HG03469 (cell line): ENCODE results near the gene ADAM23.

ENCODE experiments used
- ATAC-seq: cut with Tn5 transposase; IDR thresholded peaks from one replicate; pipeline ENCODE4 v1.9.1; 2021; ENCODE audit warnings: mild to moderate bottlenecking, moderate library complexity, moderate number of reproducible peaks; ENCODE audit not compliant: unreplicated experiment

The ADAM23 gene

DNA sequence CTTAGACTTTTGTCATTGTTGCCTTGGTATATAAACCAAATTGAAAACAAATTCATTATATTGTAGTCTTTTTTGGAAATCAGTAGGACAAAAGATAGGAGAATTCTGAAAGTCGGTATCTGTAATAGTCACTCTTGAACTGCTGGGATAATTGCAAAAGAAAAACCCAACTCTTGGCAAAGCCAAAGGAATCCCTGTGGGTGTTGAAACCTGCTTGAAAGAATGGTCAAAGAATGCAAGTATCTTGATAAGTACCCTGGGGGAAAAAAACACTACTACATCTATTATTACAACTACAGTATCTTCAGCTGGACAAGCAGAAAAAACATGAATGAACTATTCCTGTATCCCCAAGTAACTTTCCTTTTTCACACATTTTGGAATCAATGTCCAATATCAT lies 191.7 kb downstream of the ADAM23 start:
- ATAC-seq = no peak

DNA sequence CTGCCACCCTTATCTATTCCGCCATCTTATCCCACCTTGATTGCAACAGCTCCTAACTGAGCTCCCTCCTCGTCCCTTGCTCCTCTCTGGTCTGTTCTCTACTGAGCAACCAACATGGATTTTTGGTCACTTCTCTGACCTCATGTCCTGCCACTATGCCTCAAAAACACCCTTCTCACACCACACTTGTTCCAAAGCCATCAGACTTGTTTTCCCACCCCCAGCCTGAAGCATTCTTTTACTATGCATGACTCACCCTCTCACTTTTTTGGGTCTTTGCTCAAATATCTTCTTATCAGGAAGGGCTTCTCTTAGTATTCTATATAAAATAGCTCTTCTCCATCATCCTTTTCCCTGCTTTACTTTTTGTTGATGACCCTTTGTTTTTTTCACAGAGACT lies 196.3 kb downstream of the ADAM23 start:
- ATAC-seq = no peak

DNA sequence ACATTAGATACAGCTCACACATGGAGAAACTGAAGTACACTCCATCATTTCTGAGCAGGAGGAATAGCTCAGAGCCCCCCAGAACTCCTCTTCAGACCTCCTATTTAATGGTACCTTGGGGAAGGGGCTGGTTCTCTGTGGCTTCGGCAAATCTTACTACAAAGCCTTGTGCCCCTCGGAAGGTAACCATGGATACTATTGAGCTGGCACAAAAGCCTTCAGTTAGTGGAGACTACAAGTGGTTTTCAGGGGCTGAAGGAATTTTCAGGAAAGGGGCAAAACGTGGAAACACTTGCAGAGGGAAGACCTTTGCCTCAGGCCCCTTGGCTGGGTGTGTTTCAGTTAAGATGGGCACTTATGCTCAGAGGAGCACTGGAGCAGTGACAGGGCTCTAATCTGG lies 197.9 kb downstream of the ADAM23 start:
- no peak for ATAC-seq

GRCh38 chr2:206642075-206643025 lies 199.0 kb downstream of the ADAM23 start, which contains the start of gene FAM237A:
Gene FAM237A (plus strand): TSS chr2:206642487. CDS start chr2:206644237, 1,750 bp downstream.
- no peak for ATAC-seq

DNA sequence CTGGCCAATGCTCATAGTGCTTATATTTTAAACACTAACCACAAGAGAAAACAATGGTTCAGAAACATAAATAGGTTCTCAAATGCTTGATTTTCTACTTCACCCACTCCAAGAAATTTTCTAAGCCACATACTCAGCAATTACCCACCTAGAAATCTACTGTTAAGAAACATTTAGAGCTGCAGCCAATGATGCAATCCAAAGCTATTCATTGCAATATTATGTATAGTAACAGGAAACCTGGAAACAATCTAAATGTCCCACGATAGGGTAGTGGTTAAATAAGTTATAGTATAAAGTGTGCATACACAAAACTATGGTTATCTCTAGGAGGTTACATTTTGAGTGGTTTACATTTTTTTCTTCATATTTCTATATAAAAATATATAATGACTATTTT lies 204.7 kb downstream of the ADAM23 start:
- ATAC-seq = no peak

DNA sequence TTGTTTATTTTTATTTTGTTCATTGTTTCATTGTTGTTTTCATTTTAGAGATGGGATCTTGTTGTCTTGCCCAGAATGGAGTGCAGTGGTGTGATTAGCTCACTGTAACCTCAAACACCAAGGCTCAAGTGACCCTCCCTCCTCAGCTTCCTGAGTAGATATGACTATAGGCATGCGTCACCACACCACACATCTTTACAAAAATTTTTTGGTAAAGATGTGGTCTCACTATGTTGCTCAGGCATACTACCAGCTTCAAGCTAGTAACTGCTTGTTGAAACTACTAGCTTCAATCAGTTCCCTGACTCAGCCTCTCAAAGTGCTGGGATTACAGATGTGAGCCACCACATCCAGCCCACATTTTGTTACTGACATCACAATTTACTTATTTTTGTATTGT lies 213.8 kb downstream of the ADAM23 start:
- no peak for ATAC-seq

DNA sequence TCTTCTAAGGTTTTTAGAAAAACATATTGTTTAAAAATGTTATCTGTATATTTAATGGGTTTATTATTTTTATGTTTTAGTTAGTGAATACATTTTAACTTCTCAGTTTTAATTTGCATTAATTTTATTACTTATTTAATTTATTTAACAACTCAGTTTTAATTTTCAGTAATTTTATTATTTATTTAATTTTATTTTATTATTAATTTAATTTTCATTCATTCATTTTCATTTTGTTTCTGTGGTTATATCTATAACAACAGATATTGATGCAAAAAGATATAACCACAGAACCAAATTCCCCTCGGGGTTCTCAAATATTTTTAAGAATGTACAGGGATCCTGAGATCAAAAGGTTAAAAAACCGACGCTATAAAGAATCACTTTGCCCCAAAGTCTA lies 221.9 kb downstream of the ADAM23 start:
- ATAC-seq = no peak
